ENCODE measurements around the gene SPATA2L. TPM values are rescaled to one million over a fixed set of nuclear protein-coding genes. Genes with fewer than 3 reads are reported as not detected.

Gene SPATA2L
- total and polyA plus RNA-seq, 2 of the 13 experiments (the other 11 are each of a cell fraction or from before 2014, with no cell fraction given): 9.1 to 20.7 TPM

- no peak for TF ChIP-seq ZNF883 (CRISPR knock-in tag; IDR thresholded peaks at IDR 0.05; ENCODE audit: not compliant biosample characterization)
- no peak for TF ChIP-seq ZBTB33 (CRISPR knock-in tag; IDR thresholded peaks at IDR 0.05)
- TF ChIP-seq PRMT3 (CRISPR knock-in tag; IDR thresholded peaks at IDR 0.05; ENCODE audit: borderline replicate concordance, low read depth): no peak
- TF ChIP-seq ZZZ3 (CRISPR knock-in tag; IDR thresholded peaks at IDR 0.05; ENCODE audit: borderline replicate concordance): no peak
- no peak for TF ChIP-seq SNRNP70 (IDR thresholded peaks at IDR 0.05; ENCODE audit: low read depth, low read length)
- no peak for TF ChIP-seq THAP11 (CRISPR knock-in tag; IDR thresholded peaks at IDR 0.05)
- no peak for TF ChIP-seq ZSCAN9 (CRISPR knock-in tag; IDR thresholded peaks at IDR 0.05; ENCODE audit: borderline replicate concordance)
- no peak for TF ChIP-seq TAF1 (CRISPR knock-in tag; IDR thresholded peaks at IDR 0.05)
- TF ChIP-seq, protein P1, sequence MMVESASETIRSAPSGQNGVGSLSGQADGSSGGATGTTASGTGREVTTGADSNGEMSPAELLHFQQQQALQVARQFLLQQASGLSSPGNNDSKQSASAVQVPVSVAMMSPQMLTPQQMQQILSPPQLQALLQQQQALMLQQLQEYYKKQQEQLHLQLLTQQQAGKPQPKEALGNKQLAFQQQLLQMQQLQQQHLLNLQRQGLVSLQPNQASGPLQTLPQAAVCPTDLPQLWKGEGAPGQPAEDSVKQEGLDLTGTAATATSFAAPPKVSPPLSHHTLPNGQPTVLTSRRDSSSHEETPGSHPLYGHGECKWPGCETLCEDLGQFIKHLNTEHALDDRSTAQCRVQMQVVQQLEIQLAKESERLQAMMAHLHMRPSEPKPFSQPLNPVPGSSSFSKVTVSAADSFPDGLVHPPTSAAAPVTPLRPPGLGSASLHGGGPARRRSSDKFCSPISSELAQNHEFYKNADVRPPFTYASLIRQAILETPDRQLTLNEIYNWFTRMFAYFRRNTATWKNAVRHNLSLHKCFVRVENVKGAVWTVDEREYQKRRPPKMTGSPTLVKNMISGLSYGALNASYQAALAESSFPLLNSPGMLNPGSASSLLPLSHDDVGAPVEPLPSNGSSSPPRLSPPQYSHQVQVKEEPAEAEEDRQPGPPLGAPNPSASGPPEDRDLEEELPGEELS (CRISPR knock-in tag; IDR thresholded peaks at IDR 0.05): no peak
- no peak for TF ChIP-seq WIZ (CRISPR knock-in tag; IDR thresholded peaks at IDR 0.05)
- no peak for TF ChIP-seq ATF5 (CRISPR knock-in tag; IDR thresholded peaks at IDR 0.05; ENCODE audit: low read depth)
- no peak for TF ChIP-seq ZNF710 (CRISPR knock-in tag; IDR thresholded peaks at IDR 0.05; ENCODE audit: borderline replicate concordance)
- TF ChIP-seq, protein P2, sequence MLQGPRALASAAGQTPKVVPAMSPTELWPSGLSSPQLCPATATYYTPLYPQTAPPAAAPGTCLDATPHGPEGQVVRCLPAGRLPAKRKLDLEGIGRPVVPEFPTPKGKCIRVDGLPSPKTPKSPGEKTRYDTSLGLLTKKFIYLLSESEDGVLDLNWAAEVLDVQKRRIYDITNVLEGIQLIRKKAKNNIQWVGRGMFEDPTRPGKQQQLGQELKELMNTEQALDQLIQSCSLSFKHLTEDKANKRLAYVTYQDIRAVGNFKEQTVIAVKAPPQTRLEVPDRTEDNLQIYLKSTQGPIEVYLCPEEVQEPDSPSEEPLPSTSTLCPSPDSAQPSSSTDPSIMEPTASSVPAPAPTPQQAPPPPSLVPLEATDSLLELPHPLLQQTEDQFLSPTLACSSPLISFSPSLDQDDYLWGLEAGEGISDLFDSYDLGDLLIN (CRISPR knock-in tag; IDR thresholded peaks at IDR 0.05; ENCODE audit: borderline replicate concordance): no peak
- TF ChIP-seq, protein P3, sequence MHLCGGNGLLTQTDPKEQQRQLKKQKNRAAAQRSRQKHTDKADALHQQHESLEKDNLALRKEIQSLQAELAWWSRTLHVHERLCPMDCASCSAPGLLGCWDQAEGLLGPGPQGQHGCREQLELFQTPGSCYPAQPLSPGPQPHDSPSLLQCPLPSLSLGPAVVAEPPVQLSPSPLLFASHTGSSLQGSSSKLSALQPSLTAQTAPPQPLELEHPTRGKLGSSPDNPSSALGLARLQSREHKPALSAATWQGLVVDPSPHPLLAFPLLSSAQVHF (CRISPR knock-in tag; IDR thresholded peaks at IDR 0.05): no peak
- TF ChIP-seq ARNTL (CRISPR knock-in tag; IDR thresholded peaks at IDR 0.05): no peak
- TF ChIP-seq ONECUT2 (CRISPR knock-in tag; IDR thresholded peaks at IDR 0.05): no peak
- no peak for TF ChIP-seq CENPBD1 (CRISPR knock-in tag; IDR thresholded peaks at IDR 0.05; ENCODE audit: borderline replicate concordance, low read depth)
- 0 out of 4 replicates have a peak, but pooled peaks of 1 of the 2 experiments have one; percentile 15 for TF ChIP-seq POLR2A (IDR thresholded peaks at IDR 0.05; ENCODE audit: insufficient read depth in 1 of 2, low read depth in 2 of 2, low read length in 2 of 2)
- TF ChIP-seq ZNF790 (CRISPR knock-in tag; IDR thresholded peaks at IDR 0.05; ENCODE audit: borderline replicate concordance): no peak
Measured at GRCh38 chr16:89691986-89692569, 9.4 kb downstream of the SPATA2L start (continued).
